K562 treated with DMSO at 1 percent for 12 hours (cell line): Measurements from ENCODE around the gene NEO1. TPM values are rescaled to one million over a fixed set of nuclear protein-coding genes. Genes with fewer than 3 reads are reported as not detected.

Experiments
- total RNA-seq: library from RNA; unstranded; fragments of 300-600 nt; gene quantifications from 2 replicates; pipeline ENCODE4 v1.2.3, GENCODE V29; 2022; ENCODE audit not compliant: insufficient read depth

NEO1 gene
- total RNA-seq, result 0.31 and 4.7 TPM in 2 replicates

DNA sequence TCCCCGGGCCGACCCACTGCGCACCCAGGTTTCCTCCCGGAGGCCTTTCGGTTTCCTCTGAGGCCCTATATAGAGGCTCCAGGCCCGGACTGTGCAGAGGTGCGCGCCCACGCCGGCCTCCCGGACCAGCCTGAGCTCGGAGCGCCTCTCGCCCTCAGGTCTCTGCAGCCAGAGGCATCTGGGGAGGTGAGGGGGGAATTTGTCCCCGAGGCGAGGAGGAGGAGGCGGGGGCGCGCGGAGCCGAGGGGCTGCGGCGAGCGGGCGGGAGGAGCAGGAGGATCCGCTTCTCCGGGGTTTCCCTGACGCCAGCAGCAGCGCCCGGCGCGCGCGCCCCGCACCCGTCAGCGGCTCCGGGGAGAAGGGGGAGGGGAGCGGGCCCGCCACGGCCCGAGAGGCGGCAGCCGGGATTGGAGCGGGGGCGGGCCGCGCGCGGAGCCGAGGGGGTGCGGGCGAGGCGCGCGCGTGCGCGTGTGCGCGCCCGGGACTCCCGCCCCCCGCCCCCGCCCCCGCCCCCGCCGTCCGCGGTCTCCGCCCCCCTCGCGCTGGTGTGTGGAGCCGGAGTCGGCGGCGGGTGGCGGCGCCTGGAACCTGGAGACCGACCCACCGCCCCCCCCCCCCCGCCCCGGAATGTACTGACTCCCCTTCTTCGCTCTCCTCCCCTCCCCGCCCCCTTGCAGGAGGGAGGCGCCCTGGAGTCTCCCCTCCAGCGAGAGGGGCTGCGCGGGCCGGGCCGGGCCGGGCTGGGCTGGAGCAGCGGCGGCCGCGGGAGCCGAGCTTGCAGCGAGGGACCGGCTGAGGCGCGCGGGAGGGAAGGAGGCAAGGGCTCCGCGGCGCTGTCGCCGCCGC, at the start of gene NEO1:
NEO1 (plus strand) TSS at position 657 of the 846 bp plus-strand sequence. CDS start 213 bp downstream, outside the sequence.

